ENCODE measurements around the gene GALNT10. TPM values are rescaled to one million over a fixed set of nuclear protein-coding genes. Genes with fewer than 3 reads are reported as not detected.

The GALNT10 gene
- total RNA-seq, 1 experiment from 2014 or later = 22.9 TPM

DNA sequence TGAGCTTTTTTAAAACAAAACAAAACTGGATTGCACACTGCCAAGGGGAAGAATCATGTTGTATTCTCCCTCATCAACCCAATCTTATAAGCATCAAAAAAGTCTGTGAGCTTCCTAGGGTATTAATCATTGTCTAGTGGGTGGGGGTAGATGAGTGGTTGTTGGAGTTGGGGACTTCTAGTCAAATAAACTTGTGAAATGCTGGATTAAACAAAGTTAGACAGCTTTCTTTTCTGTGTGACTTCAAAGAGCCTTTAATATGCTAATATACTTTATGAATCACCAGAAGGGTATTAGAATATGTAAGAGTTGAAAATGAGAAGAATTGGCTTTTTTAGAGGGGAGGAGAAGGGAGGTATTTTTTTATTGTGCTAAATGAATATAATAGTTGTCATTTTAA is 87.7 kb downstream of the GALNT10 start (continued):
- TF ChIP-seq, protein P1, sequence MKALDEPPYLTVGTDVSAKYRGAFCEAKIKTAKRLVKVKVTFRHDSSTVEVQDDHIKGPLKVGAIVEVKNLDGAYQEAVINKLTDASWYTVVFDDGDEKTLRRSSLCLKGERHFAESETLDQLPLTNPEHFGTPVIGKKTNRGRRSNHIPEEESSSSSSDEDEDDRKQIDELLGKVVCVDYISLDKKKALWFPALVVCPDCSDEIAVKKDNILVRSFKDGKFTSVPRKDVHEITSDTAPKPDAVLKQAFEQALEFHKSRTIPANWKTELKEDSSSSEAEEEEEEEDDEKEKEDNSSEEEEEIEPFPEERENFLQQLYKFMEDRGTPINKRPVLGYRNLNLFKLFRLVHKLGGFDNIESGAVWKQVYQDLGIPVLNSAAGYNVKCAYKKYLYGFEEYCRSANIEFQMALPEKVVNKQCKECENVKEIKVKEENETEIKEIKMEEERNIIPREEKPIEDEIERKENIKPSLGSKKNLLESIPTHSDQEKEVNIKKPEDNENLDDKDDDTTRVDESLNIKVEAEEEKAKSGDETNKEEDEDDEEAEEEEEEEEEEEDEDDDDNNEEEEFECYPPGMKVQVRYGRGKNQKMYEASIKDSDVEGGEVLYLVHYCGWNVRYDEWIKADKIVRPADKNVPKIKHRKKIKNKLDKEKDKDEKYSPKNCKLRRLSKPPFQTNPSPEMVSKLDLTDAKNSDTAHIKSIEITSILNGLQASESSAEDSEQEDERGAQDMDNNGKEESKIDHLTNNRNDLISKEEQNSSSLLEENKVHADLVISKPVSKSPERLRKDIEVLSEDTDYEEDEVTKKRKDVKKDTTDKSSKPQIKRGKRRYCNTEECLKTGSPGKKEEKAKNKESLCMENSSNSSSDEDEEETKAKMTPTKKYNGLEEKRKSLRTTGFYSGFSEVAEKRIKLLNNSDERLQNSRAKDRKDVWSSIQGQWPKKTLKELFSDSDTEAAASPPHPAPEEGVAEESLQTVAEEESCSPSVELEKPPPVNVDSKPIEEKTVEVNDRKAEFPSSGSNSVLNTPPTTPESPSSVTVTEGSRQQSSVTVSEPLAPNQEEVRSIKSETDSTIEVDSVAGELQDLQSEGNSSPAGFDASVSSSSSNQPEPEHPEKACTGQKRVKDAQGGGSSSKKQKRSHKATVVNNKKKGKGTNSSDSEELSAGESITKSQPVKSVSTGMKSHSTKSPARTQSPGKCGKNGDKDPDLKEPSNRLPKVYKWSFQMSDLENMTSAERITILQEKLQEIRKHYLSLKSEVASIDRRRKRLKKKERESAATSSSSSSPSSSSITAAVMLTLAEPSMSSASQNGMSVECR (CRISPR knock-in tag; IDR thresholded peaks at IDR 0.05; ENCODE audit: borderline replicate concordance) = no peak
- TF ChIP-seq, protein P2, sequence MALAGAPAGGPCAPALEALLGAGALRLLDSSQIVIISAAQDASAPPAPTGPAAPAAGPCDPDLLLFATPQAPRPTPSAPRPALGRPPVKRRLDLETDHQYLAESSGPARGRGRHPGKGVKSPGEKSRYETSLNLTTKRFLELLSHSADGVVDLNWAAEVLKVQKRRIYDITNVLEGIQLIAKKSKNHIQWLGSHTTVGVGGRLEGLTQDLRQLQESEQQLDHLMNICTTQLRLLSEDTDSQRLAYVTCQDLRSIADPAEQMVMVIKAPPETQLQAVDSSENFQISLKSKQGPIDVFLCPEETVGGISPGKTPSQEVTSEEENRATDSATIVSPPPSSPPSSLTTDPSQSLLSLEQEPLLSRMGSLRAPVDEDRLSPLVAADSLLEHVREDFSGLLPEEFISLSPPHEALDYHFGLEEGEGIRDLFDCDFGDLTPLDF (CRISPR knock-in tag; IDR thresholded peaks at IDR 0.05) = no peak
- no peak for TF ChIP-seq ZNF423 (CRISPR knock-in tag; IDR thresholded peaks at IDR 0.05)
- TF ChIP-seq ZBTB21 (CRISPR knock-in tag; IDR thresholded peaks at IDR 0.05; ENCODE audit: borderline replicate concordance) = no peak

DNA sequence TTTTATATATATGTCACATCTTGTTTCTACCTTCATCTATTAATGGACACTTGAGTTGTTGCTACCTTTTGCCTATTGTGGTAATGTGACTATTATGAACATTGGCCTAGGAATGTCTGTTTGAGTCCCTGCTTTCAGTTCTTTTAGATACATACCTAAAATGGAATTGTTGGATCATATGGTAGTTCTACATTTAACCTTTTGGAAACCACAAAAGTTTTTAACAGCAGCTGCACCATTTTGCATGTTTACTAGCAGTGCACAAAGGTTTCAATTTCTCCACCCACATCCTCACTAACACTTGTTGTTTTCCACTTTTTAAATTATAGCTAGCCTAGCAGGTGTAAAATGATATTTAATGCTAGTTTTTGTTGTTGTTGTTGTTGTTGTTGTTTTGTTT is 88.4 kb downstream of the GALNT10 start:
- no peak overlapping the region for H3K27ac Mint-ChIP-seq
- no peaks in the 10 kb centered on the region for H3K9me3 Mint-ChIP-seq
- H3K27me3 Mint-ChIP-seq (ENCODE audit: low read depth) = no peaks in the 10 kb centered on the region
- ATAC-seq (no peak), DNase-seq (ENCODE audit: low spot score) (no peak)
- POLR2A ChIA-PET = no interaction called here
- no peaks in the 10 kb centered on the region for H3K4me1 Mint-ChIP-seq
- no peaks in the 10 kb centered on the region for H3K36me3 Mint-ChIP-seq
- TF ChIP-seq, protein P3, sequence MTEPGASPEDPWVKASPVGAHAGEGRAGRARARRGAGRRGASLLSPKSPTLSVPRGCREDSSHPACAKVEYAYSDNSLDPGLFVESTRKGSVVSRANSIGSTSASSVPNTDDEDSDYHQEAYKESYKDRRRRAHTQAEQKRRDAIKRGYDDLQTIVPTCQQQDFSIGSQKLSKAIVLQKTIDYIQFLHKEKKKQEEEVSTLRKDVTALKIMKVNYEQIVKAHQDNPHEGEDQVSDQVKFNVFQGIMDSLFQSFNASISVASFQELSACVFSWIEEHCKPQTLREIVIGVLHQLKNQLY (CRISPR knock-in tag; IDR thresholded peaks at IDR 0.05) = no peak
- no peak for TF ChIP-seq NR3C1 (CRISPR knock-in tag; conservative IDR thresholded peaks at IDR 0.05; ENCODE audit: low read depth)
- no peak overlapping the region for H3K4me3 Mint-ChIP-seq
- CTCF ChIA-PET = no interaction called here

DNA sequence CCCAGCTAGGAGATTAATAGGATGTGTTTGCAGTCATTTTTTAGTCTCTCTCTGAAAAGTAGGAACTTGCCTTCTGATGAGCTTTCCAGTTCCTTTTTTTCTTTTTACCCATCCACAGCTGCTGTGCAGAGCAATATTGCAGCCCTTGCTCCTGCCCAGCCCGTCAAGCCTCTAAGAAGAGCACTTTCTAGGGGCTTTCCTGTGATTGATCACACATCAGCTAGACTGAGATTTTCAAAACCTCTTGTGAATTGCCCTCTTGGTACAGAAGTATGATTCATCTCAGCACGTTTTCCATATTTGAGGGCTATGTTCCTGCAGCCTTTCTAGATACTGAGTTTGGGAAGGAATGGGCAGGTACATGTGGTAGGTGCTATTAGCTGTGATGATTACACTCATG is 93.9 kb downstream of the GALNT10 start:
- Mint-ChIP-seq H3K4me1 (peaks cover 37% of the 10 kb centered on the region), H3K27me3 (ENCODE audit: low read depth) (no peaks in the 10 kb centered on the region), H3K27ac (no peak overlapping the region), H3K9me3 (no peaks in the 10 kb centered on the region), H3K4me3 (no peak overlapping the region), H3K36me3 (no peaks in the 10 kb centered on the region)
- ChIA-PET POLR2A (no interaction called here), CTCF (interaction anchor here (0.9 kb wide), 1 partner anchor 212 kb away, joined by 3 read pairs; no protein-coding TSS in a partner anchor)
- no peak for TF ChIP-seq GTF2I (CRISPR knock-in tag; conservative IDR thresholded peaks at IDR 0.05)
- no peak for TF ChIP-seq TCF7 (CRISPR knock-in tag; IDR thresholded peaks at IDR 0.05; ENCODE audit: low read depth)
- TF ChIP-seq, protein P4, sequence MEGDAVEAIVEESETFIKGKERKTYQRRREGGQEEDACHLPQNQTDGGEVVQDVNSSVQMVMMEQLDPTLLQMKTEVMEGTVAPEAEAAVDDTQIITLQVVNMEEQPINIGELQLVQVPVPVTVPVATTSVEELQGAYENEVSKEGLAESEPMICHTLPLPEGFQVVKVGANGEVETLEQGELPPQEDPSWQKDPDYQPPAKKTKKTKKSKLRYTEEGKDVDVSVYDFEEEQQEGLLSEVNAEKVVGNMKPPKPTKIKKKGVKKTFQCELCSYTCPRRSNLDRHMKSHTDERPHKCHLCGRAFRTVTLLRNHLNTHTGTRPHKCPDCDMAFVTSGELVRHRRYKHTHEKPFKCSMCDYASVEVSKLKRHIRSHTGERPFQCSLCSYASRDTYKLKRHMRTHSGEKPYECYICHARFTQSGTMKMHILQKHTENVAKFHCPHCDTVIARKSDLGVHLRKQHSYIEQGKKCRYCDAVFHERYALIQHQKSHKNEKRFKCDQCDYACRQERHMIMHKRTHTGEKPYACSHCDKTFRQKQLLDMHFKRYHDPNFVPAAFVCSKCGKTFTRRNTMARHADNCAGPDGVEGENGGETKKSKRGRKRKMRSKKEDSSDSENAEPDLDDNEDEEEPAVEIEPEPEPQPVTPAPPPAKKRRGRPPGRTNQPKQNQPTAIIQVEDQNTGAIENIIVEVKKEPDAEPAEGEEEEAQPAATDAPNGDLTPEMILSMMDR (IDR thresholded peaks at IDR 0.05) = no peak
- TF ChIP-seq, protein P5, sequence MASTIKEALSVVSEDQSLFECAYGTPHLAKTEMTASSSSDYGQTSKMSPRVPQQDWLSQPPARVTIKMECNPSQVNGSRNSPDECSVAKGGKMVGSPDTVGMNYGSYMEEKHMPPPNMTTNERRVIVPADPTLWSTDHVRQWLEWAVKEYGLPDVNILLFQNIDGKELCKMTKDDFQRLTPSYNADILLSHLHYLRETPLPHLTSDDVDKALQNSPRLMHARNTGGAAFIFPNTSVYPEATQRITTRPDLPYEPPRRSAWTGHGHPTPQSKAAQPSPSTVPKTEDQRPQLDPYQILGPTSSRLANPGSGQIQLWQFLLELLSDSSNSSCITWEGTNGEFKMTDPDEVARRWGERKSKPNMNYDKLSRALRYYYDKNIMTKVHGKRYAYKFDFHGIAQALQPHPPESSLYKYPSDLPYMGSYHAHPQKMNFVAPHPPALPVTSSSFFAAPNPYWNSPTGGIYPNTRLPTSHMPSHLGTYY (CRISPR knock-in tag; IDR thresholded peaks at IDR 0.05) = no peak
- no peak for TF ChIP-seq ZBTB21 (CRISPR knock-in tag; IDR thresholded peaks at IDR 0.05; ENCODE audit: borderline replicate concordance)
- TF ChIP-seq CREM (CRISPR knock-in tag; IDR thresholded peaks at IDR 0.05) = no peak
- no peak for TF ChIP-seq ESRRA (CRISPR knock-in tag; IDR thresholded peaks at IDR 0.05; ENCODE audit: borderline replicate concordance)
- TF ChIP-seq, protein P6, sequence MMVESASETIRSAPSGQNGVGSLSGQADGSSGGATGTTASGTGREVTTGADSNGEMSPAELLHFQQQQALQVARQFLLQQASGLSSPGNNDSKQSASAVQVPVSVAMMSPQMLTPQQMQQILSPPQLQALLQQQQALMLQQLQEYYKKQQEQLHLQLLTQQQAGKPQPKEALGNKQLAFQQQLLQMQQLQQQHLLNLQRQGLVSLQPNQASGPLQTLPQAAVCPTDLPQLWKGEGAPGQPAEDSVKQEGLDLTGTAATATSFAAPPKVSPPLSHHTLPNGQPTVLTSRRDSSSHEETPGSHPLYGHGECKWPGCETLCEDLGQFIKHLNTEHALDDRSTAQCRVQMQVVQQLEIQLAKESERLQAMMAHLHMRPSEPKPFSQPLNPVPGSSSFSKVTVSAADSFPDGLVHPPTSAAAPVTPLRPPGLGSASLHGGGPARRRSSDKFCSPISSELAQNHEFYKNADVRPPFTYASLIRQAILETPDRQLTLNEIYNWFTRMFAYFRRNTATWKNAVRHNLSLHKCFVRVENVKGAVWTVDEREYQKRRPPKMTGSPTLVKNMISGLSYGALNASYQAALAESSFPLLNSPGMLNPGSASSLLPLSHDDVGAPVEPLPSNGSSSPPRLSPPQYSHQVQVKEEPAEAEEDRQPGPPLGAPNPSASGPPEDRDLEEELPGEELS (CRISPR knock-in tag; IDR thresholded peaks at IDR 0.05) = no peak
- TF ChIP-seq, protein P7, sequence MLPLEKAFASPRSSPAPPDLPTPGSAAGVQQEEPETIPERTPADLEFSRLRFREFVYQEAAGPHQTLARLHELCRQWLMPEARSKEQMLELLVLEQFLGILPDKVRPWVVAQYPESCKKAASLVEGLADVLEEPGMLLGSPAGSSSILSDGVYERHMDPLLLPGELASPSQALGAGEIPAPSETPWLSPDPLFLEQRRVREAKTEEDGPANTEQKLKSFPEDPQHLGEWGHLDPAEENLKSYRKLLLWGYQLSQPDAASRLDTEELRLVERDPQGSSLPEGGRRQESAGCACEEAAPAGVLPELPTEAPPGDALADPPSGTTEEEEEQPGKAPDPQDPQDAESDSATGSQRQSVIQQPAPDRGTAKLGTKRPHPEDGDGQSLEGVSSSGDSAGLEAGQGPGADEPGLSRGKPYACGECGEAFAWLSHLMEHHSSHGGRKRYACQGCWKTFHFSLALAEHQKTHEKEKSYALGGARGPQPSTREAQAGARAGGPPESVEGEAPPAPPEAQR (CRISPR knock-in tag; IDR thresholded peaks at IDR 0.05) = no peak
- TF ChIP-seq ZNF396 (CRISPR knock-in tag; IDR thresholded peaks at IDR 0.05; ENCODE audit: borderline replicate concordance) = no peak
- TF ChIP-seq ZNF416 (CRISPR knock-in tag; IDR thresholded peaks at IDR 0.05) = no peak
- TF ChIP-seq OVOL2 (CRISPR knock-in tag; IDR thresholded peaks at IDR 0.05; ENCODE audit: borderline replicate concordance) = no peak
- TF ChIP-seq, protein P8, sequence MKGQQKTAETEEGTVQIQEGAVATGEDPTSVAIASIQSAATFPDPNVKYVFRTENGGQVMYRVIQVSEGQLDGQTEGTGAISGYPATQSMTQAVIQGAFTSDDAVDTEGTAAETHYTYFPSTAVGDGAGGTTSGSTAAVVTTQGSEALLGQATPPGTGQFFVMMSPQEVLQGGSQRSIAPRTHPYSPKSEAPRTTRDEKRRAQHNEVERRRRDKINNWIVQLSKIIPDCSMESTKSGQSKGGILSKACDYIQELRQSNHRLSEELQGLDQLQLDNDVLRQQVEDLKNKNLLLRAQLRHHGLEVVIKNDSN (CRISPR knock-in tag; IDR thresholded peaks at IDR 0.05) = no peak
- no peak for TF ChIP-seq SMAD4 (CRISPR knock-in tag; IDR thresholded peaks at IDR 0.05)
- no peak for DNase-seq (ENCODE audit: low spot score)
- no peak for ATAC-seq

All from WTC11 (cell line).